Neural cell (in vitro differentiated cells): ENCODE data around the gene TBC1D5. TPM values are rescaled to one million over a fixed set of nuclear protein-coding genes. Genes with fewer than 3 reads are reported as not detected.

Experiments
- H2AFZ ChIP-seq: fragments of 200-600, 300-800 bp; sonication (generic), shearing (Covaris generic); 2 replicates; pipeline ENCODE4 v1.6.0; 2014; ENCODE audit warnings: low read depth, mild to moderate bottlenecking, antibody characterized with exemption, low read length, moderate library complexity
- H3F3A ChIP-seq: fragments of 200-600 bp; shearing (Covaris generic); 2 replicates; pipeline ENCODE4 v1.6.1; 2016; ENCODE audit warnings: mild to moderate bottlenecking, moderate library complexity, mixed read lengths, antibody characterized with exemption, low read length; ENCODE audit not compliant: insufficient read depth, poor library complexity, severe bottlenecking
- H3K27ac ChIP-seq: fragments of 200-600, 300-800 bp; sonication (generic), shearing (Covaris generic); 2 replicates; pipeline ENCODE4 v1.5.1; 2014; ENCODE audit warnings: mild to moderate bottlenecking, low read length, moderate library complexity
- H3K27me3 ChIP-seq: fragments of 300-800, 200-600 bp; sonication (generic), shearing (Covaris generic); 2 replicates; pipeline ENCODE4 v1.6.0; 2014; ENCODE audit warnings: mild to moderate bottlenecking, low read depth, low read length, moderate library complexity; ENCODE audit not compliant: insufficient read depth
- H3K36me3 ChIP-seq: fragments of 300-800, 200-600 bp; sonication (generic), shearing (Covaris generic); 2 replicates; pipeline ENCODE4 v1.5.1; 2014; ENCODE audit warnings: mild to moderate bottlenecking, antibody characterized with exemption, low read length, moderate library complexity; ENCODE audit not compliant: insufficient read depth
- H3K4me2 ChIP-seq: fragments of 300-800, 200-600 bp; sonication (generic), shearing (Covaris generic); 2 replicates; pipeline ENCODE4 v1.6.0; 2014; ENCODE audit warnings: mild to moderate bottlenecking, low read length
- H3K4me3 ChIP-seq: fragments of 300-800, 200-600 bp; sonication (generic), shearing (Covaris generic); 2 replicates; pipeline ENCODE4 v1.5.1; 2014; ENCODE audit warnings: mild to moderate bottlenecking, low read length, moderate library complexity
- H3K79me2 ChIP-seq: fragments of 200-600 bp; shearing (Covaris generic); replicated peaks from 2 replicates; pipeline ENCODE4 v1.6.0; 2014; ENCODE audit warnings: mild to moderate bottlenecking, low read length, moderate library complexity; ENCODE audit not compliant: insufficient read depth
- H3K9ac ChIP-seq: fragments of 300-800, 200-600 bp; sonication (generic), shearing (Covaris generic); 2 replicates; pipeline ENCODE4 v1.6.1; 2016; ENCODE audit warnings: mild to moderate bottlenecking, low read length, mixed read lengths
- H3K9me2 ChIP-seq: fragments of 200-600 bp; shearing (Covaris generic); 2 replicates; pipeline ENCODE4 v1.6.1; 2016; ENCODE audit warnings: mild to moderate bottlenecking, low read length, mixed read lengths; ENCODE audit not compliant: insufficient read depth
- H3K9me3 ChIP-seq: fragments of 200-600, 300-800 bp; sonication (generic), shearing (Covaris generic); 2 replicates; pipeline ENCODE4 v1.6.1; 2016; ENCODE audit warnings: mild to moderate bottlenecking, mixed run types, low read length, moderate library complexity, mixed read lengths
- H4K20me1 ChIP-seq: fragments of 200-600 bp; shearing (Covaris generic); 2 replicates; pipeline ENCODE4 v1.6.1; 2016; ENCODE audit warnings: mild to moderate bottlenecking, mixed run types; ENCODE audit not compliant: insufficient read depth
- EP300 ChIP-seq: fragments of 450-650 bp; conservative IDR thresholded peaks from 2 replicates; pipeline ENCODE4 v1.6.1; 2014; ENCODE audit warnings: antibody characterized with exemption, mild to moderate bottlenecking, moderate library complexity; ENCODE audit not compliant: poor library complexity, severe bottlenecking
- EZH2 ChIP-seq: fragments of 200-600, 300-800 bp; shearing (Covaris generic), sonication (generic); IDR thresholded peaks from 2 replicates; pipeline ENCODE4 v1.6.1; 2014; ENCODE audit warnings: antibody characterized with exemption, low read length, borderline replicate concordance, mild to moderate bottlenecking; ENCODE audit not compliant: insufficient read depth, poor library complexity, severe bottlenecking
- MXI1 ChIP-seq: fragments of 450-650 bp; conservative IDR thresholded peaks from 2 replicates; pipeline ENCODE4 v1.6.1; 2014; ENCODE audit warnings: antibody characterized with exemption, mild to moderate bottlenecking; ENCODE audit not compliant: poor library complexity, severe bottlenecking
- POLR2AphosphoS5 ChIP-seq: IDR thresholded peaks from 2 replicates; pipeline ENCODE4 v1.6.1; 2012
- RAD21 ChIP-seq: fragments of 450-650 bp; conservative IDR thresholded peaks from 2 replicates; pipeline ENCODE4 v1.6.1; 2014; ENCODE audit warnings: antibody characterized with exemption, mild to moderate bottlenecking, moderate library complexity
- SMC3 ChIP-seq: fragments of 450-650 bp; conservative IDR thresholded peaks from 2 replicates; pipeline ENCODE4 v1.6.1; 2014; ENCODE audit warnings: antibody characterized with exemption, mild to moderate bottlenecking, moderate library complexity; ENCODE audit not compliant: poor library complexity
- TAF1 ChIP-seq: IDR thresholded peaks from 2 replicates; pipeline ENCODE4 v1.6.1; 2012; ENCODE audit warnings: low read depth
- polyA plus RNA-seq: library from polyadenylated mRNA; depleted of rRNA; stranded (reverse); fragments of >200 nt; gene quantifications from 2 replicates; pipeline ENCODE4 v1.2.3, GENCODE V29; 2014
- TF ChIP-seq, protein P1 (sequence below): IDR thresholded peaks from 2 replicates; pipeline ENCODE4 v1.6.1; 2012; ENCODE audit warnings: borderline replicate concordance
- TF ChIP-seq, protein P2 (sequence below): fragments of 450-650 bp; IDR thresholded peaks from 2 replicates; pipeline ENCODE4 v1.5.1; 2014; ENCODE audit warnings: antibody characterized with exemption, mild to moderate bottlenecking, moderate library complexity; ENCODE audit not compliant: poor library complexity, severe bottlenecking

TBC1D5 gene
- polyA plus RNA-seq, 1 donor from 2014 or later = 28.3 TPM

- no peaks in the 10 kb centered on the region for H3K27me3 ChIP-seq
- no peaks in the 10 kb centered on the region for H3K36me3 ChIP-seq
- H3K4me2 ChIP-seq = peak overlapping the region; percentile 56
- TF ChIP-seq, protein P1, sequence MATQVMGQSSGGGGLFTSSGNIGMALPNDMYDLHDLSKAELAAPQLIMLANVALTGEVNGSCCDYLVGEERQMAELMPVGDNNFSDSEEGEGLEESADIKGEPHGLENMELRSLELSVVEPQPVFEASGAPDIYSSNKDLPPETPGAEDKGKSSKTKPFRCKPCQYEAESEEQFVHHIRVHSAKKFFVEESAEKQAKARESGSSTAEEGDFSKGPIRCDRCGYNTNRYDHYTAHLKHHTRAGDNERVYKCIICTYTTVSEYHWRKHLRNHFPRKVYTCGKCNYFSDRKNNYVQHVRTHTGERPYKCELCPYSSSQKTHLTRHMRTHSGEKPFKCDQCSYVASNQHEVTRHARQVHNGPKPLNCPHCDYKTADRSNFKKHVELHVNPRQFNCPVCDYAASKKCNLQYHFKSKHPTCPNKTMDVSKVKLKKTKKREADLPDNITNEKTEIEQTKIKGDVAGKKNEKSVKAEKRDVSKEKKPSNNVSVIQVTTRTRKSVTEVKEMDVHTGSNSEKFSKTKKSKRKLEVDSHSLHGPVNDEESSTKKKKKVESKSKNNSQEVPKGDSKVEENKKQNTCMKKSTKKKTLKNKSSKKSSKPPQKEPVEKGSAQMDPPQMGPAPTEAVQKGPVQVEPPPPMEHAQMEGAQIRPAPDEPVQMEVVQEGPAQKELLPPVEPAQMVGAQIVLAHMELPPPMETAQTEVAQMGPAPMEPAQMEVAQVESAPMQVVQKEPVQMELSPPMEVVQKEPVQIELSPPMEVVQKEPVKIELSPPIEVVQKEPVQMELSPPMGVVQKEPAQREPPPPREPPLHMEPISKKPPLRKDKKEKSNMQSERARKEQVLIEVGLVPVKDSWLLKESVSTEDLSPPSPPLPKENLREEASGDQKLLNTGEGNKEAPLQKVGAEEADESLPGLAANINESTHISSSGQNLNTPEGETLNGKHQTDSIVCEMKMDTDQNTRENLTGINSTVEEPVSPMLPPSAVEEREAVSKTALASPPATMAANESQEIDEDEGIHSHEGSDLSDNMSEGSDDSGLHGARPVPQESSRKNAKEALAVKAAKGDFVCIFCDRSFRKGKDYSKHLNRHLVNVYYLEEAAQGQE = peak; percentile 65
- TF ChIP-seq TAF1 (no peak), POLR2AphosphoS5 (peak; percentile 69), RAD21 (no peak), EZH2 (no peak), MXI1 (peak; percentile 50), SMC3 (no peak), EP300 (peak; percentile 77)
- TF ChIP-seq, protein P2, sequence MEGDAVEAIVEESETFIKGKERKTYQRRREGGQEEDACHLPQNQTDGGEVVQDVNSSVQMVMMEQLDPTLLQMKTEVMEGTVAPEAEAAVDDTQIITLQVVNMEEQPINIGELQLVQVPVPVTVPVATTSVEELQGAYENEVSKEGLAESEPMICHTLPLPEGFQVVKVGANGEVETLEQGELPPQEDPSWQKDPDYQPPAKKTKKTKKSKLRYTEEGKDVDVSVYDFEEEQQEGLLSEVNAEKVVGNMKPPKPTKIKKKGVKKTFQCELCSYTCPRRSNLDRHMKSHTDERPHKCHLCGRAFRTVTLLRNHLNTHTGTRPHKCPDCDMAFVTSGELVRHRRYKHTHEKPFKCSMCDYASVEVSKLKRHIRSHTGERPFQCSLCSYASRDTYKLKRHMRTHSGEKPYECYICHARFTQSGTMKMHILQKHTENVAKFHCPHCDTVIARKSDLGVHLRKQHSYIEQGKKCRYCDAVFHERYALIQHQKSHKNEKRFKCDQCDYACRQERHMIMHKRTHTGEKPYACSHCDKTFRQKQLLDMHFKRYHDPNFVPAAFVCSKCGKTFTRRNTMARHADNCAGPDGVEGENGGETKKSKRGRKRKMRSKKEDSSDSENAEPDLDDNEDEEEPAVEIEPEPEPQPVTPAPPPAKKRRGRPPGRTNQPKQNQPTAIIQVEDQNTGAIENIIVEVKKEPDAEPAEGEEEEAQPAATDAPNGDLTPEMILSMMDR = no peak
- peaks cover 4% of the 10 kb centered on the region for H3F3A ChIP-seq
- peak overlapping the region; percentile 87 for H3K27ac ChIP-seq
- H3K9me2 ChIP-seq = no peaks in the 10 kb centered on the region
- H3K4me3 ChIP-seq = peak overlapping the region; percentile 38
- no peak overlapping the region for H2AFZ ChIP-seq
- no peaks in the 10 kb centered on the region for H4K20me1 ChIP-seq
- H3K9ac ChIP-seq = peak overlapping the region; percentile 16
- H3K79me2 ChIP-seq = no peaks in the 10 kb centered on the region
- no peaks in the 10 kb centered on the region for H3K9me3 ChIP-seq
Observed at GRCh38 chr3:17260257-17260656, 482.2 kb downstream of the TBC1D5 start.

GRCh38 chr3:17259685-17260084 lies 482.7 kb downstream of the TBC1D5 start:
- no peaks in the 10 kb centered on the region for H3K9me3 ChIP-seq
- H3F3A ChIP-seq = peaks cover 4% of the 10 kb centered on the region
- no peaks in the 10 kb centered on the region for H3K36me3 ChIP-seq
- H3K9me2 ChIP-seq = no peaks in the 10 kb centered on the region
- no peaks in the 10 kb centered on the region for H3K79me2 ChIP-seq
- no peaks in the 10 kb centered on the region for H3K27me3 ChIP-seq
- H2AFZ ChIP-seq = no peak overlapping the region
- H3K4me2 ChIP-seq = peak overlapping the region; percentile 54
- H3K4me3 ChIP-seq = peak overlapping the region; percentile 38
- H4K20me1 ChIP-seq = no peaks in the 10 kb centered on the region
- peak overlapping the region; percentile 45 for H3K9ac ChIP-seq
- peak overlapping the region; percentile 87 for H3K27ac ChIP-seq
- TF ChIP-seq EP300 (no peak), POLR2AphosphoS5 (peak; percentile 59), MXI1 (no peak)
